Dermis microvascular lymphatic vessel endothelial cell (primary cell): Measurements from ENCODE around the gene PRDM15. TPM values are rescaled to one million over a fixed set of nuclear protein-coding genes. Genes with fewer than 3 reads are reported as not detected.

Source experiments
- DNase-seq, 2 donors: peaks; one replicate each; pipeline versions ENCODE4 v3.0.0 to v3.0.0-alpha.2; 2010; ENCODE audit warnings: low read depth in 2 of 2
- total RNA-seq: library from RNA; depleted of rRNA; stranded (reverse); fragments of >200 nt; gene quantifications from 2 replicates; pipeline ENCODE4 v1.2.1, GENCODE V29; 2014

PRDM15 gene
- total RNA-seq, 1 donor from 2014 or later: 2.8 TPM

- DNase-seq: no peak
These were observed 114.4 kb downstream of the PRDM15 start for GRCh38 chr21:41764558-41765419.

- no peak for DNase-seq
These were observed 115.1 kb downstream of the PRDM15 start for GRCh38 chr21:41763996-41764395.

- DNase-seq: no peak
These were observed 115.7 kb downstream of the PRDM15 start for GRCh38 chr21:41763398-41763931.

- DNase-seq: no peak
These were observed 116.4 kb downstream of the PRDM15 start for GRCh38 chr21:41762753-41763152.

- DNase-seq: no peak
These were observed 117.1 kb downstream of the PRDM15 start for GRCh38 chr21:41761934-41762635.

GRCh38 chr21:41761211-41761933 is 117.8 kb downstream of the PRDM15 start:
- DNase-seq: no peak

GRCh38 chr21:41760411-41760810 is 118.7 kb downstream of the PRDM15 start:
- no peak for DNase-seq

GRCh38 chr21:41759926-41760325 is 119.2 kb downstream of the PRDM15 start:
- no peak for DNase-seq

GRCh38 chr21:41759214-41759840 is 119.8 kb downstream of the PRDM15 start:
- DNase-seq: no peak

- DNase-seq: no peak
These were observed 120.6 kb downstream of the PRDM15 start for GRCh38 chr21:41758550-41758949.

- no peak for DNase-seq
These were observed 123.0 kb downstream of the PRDM15 start for GRCh38 chr21:41755934-41756773.

GRCh38 chr21:41755258-41755933 is 123.7 kb downstream of the PRDM15 start:
- DNase-seq: no peak

- no peak for DNase-seq
These were observed 124.7 kb downstream of the PRDM15 start for GRCh38 chr21:41754479-41754891.

GRCh38 chr21:41753006-41753898 is 125.9 kb downstream of the PRDM15 start:
- no peak for DNase-seq

GRCh38 chr21:41752231-41752681 is 126.9 kb downstream of the PRDM15 start:
- no peak for DNase-seq

- DNase-seq: no peak
These were observed 127.5 kb downstream of the PRDM15 start for GRCh38 chr21:41751611-41752011.

- DNase-seq: no peak
These were observed 128.5 kb downstream of the PRDM15 start for GRCh38 chr21:41750532-41751151.

- no peak for DNase-seq
These were observed 129.1 kb downstream of the PRDM15 start for GRCh38 chr21:41750051-41750450.
